OCI-LY7 (cell line): ENCODE measurements around the gene PCDH12. TPM values are rescaled to one million over a fixed set of nuclear protein-coding genes. Genes with fewer than 3 reads are reported as not detected.

Experiments used
- BruUV-seq: library from RNA; stranded (reverse); fragments of 400-500 nt; replicated peaks from 2 replicates; lab custom pipeline; 2021; lab: Mats Ljungman, UMichigan
- CTCF ChIA-PET: fragments of 300-600 bp; sonication (Branson Sonifier 250); formaldehyde crosslinking; loops from one replicate; lab custom pipeline; 2022; ENCODE audit warnings: antibody characterized with exemption; ENCODE audit not compliant: unreplicated experiment; lab: Charles Lee
- POLR2A ChIA-PET: fragments of 300-600 bp; sonication (Branson Sonifier 250); formaldehyde crosslinking; loops from one replicate; lab custom pipeline; 2022; ENCODE audit warnings: antibody characterized with exemption; lab: Charles Lee
- DNase-seq: peaks from one replicate; pipeline ENCODE4 v3.0.0-alpha.2; 2015; ENCODE audit warnings: low spot score
- H2AFZ ChIP-seq: fragments of 200-600 bp; sonication (generic), shearing (Covaris generic); 2 replicates; pipeline ENCODE4 v1.6.1; 2014; ENCODE audit warnings: mild to moderate bottlenecking, antibody characterized with exemption, low read length, moderate library complexity
- H3K27ac ChIP-seq: fragments of 200-600 bp; sonication (generic); 2 replicates; pipeline ENCODE4 v1.5.1; 2014; ENCODE audit warnings: mixed run types, low read depth, mild to moderate bottlenecking, moderate library complexity, low read length, inconsistent platforms; ENCODE audit not compliant: poor library complexity, severe bottlenecking
- H3K36me3 ChIP-seq: fragments of 200-600 bp; sonication (generic); 2 replicates; pipeline ENCODE4 v1.6.1; 2014; ENCODE audit warnings: mild to moderate bottlenecking, antibody characterized with exemption, low read length, moderate library complexity, mixed read lengths; ENCODE audit not compliant: insufficient read depth
- H3K4me1 ChIP-seq: fragments of 200-600 bp; sonication (generic); 2 replicates; pipeline ENCODE4 v1.5.1; 2014; ENCODE audit warnings: mild to moderate bottlenecking, low read length; ENCODE audit not compliant: insufficient read depth, poor library complexity, severe bottlenecking
- H3K4me2 ChIP-seq: fragments of 200-600 bp; sonication (generic); 2 replicates; pipeline ENCODE4 v1.6.1; 2014; ENCODE audit warnings: mild to moderate bottlenecking, low read length
- H3K4me3 ChIP-seq: fragments of 200-600 bp; sonication (generic); 2 replicates; pipeline ENCODE4 v1.5.1; 2014; ENCODE audit warnings: mild to moderate bottlenecking, low read depth, low read length; ENCODE audit not compliant: poor library complexity, severe bottlenecking
- H3K79me2 ChIP-seq: fragments of 200-600 bp; sonication (generic); 2 replicates; pipeline ENCODE4 v1.6.1; 2016; ENCODE audit warnings: low read depth, mild to moderate bottlenecking, low read length, moderate library complexity, mixed read lengths; ENCODE audit not compliant: insufficient read depth
- H3K9me2 ChIP-seq: fragments of 200-600 bp; sonication (generic); 2 replicates; pipeline ENCODE4 v1.6.1; 2016; ENCODE audit warnings: mild to moderate bottlenecking, low read length, mixed read lengths; ENCODE audit not compliant: insufficient read depth
- H3K9me3 ChIP-seq: fragments of 200-600 bp; sonication (generic); 2 replicates; pipeline ENCODE4 v1.6.1; 2014; ENCODE audit warnings: mild to moderate bottlenecking, mixed run types, low read length, mixed read lengths
- H4K20me1 ChIP-seq: fragments of 200-600 bp; sonication (generic); 2 replicates; pipeline ENCODE4 v1.6.1; 2014; ENCODE audit warnings: mild to moderate bottlenecking, antibody characterized with exemption, low read length, moderate library complexity, mixed read lengths; ENCODE audit not compliant: insufficient read depth
- CTCF ChIP-seq: fragments of 200-600 bp; sonication (generic); conservative IDR thresholded peaks from 2 replicates; pipeline ENCODE4 v1.5.1; 2014; ENCODE audit warnings: mild to moderate bottlenecking, antibody characterized with exemption, low read length, moderate library complexity, mixed read lengths
- EZH2phosphoT487 ChIP-seq: fragments of 200-600 bp; sonication (generic); IDR thresholded peaks from 2 replicates; pipeline ENCODE4 v1.6.1; 2018; ENCODE audit warnings: low read depth, borderline replicate concordance, mild to moderate bottlenecking, mixed run types, antibody characterized with exemption, low read length, moderate library complexity, mixed read lengths
- intact Hi-C: fragments of 100-400 bp; cut with micrococcal nuclease; formaldehyde crosslinking; loops from one replicate; pipeline ENCODE4 v1.10.0; 2022; ENCODE audit not compliant: unreplicated experiment
- total RNA-seq, 2 experiments: library from RNA; depleted of rRNA in 1 of 2; stranded (reverse); fragments of >200 nt in 1 of 2; shearing (Covaris generic) in 1 of 2; gene quantifications; 2 replicates each; pipeline ENCODE4 v1.2.3, GENCODE V29; 2014 to 2022

The PCDH12 gene
- total RNA-seq, 2 experiments from 2014 or later, result 0.03 TPM; not detected in 1

GRCh38 chr5:142000704-142001484 is 42.9 kb upstream of the PCDH12 start:
- Histone ChIP-seq H4K20me1 (no peaks in the 10 kb centered on the region), H3K27ac (no peak overlapping the region), H3K79me2 (no peaks in the 10 kb centered on the region), H3K9me3 (no peaks in the 10 kb centered on the region), H3K4me3 (no peak overlapping the region), H3K4me2 (no peak overlapping the region), H3K9me2 (no peaks in the 10 kb centered on the region), H3K36me3 (peaks cover 74% of the 10 kb centered on the region), H2AFZ (no peak overlapping the region), H3K4me1 (no peaks in the 10 kb centered on the region)
- POLR2A ChIA-PET, result interaction anchor here (0.6 to 1.2 kb wide), 2 partner anchors 10 to 93 kb away, joined by 3 read pairs; no protein-coding TSS in a partner anchor
- CTCF ChIA-PET, result no interaction called here
- TF ChIP-seq CTCF, result peak; percentile 48
- TF ChIP-seq EZH2phosphoT487, result no peak
- BruUV-seq, result no TSS peak
- no peak for DNase-seq
- intact Hi-C loops, result no loop called here

GRCh38 chr5:142000173-142000572 is 42.2 kb upstream of the PCDH12 start:
- Histone ChIP-seq H3K4me3 (no peak overlapping the region), H3K4me1 (no peaks in the 10 kb centered on the region), H3K79me2 (no peaks in the 10 kb centered on the region), H3K4me2 (no peak overlapping the region), H3K9me3 (no peaks in the 10 kb centered on the region), H3K9me2 (no peaks in the 10 kb centered on the region), H2AFZ (no peak overlapping the region), H3K27ac (no peak overlapping the region), H4K20me1 (no peaks in the 10 kb centered on the region), H3K36me3 (peaks cover 74% of the 10 kb centered on the region)
- intact Hi-C loops, result no loop called here
- TF ChIP-seq CTCF (no peak), EZH2phosphoT487 (no peak)
- BruUV-seq, result no TSS peak
- no peak for DNase-seq
- CTCF ChIA-PET, result no interaction called here
- POLR2A ChIA-PET, result interaction anchor here (1.2 kb wide), 1 partner anchor 9 kb away, joined by 3 read pairs; no protein-coding TSS in a partner anchor

- POLR2A ChIA-PET, result no interaction called here
- H3K27ac ChIP-seq, result no peak overlapping the region
- H2AFZ ChIP-seq, result no peak overlapping the region
- intact Hi-C loops, result no loop called here
- no peaks in the 10 kb centered on the region for H3K9me2 ChIP-seq
- no peaks in the 10 kb centered on the region for H3K9me3 ChIP-seq
- CTCF ChIA-PET, result no interaction called here
- no peaks in the 10 kb centered on the region for H4K20me1 ChIP-seq
- peaks cover 4% of the 10 kb centered on the region; the same call in 1 of the 2 replicates for H3K79me2 ChIP-seq
- no TSS peak for BruUV-seq
- no peaks in the 10 kb centered on the region for H3K4me1 ChIP-seq
- DNase-seq, result no peak
- no peak overlapping the region for H3K4me3 ChIP-seq
- H3K36me3 ChIP-seq, result peaks cover 74% of the 10 kb centered on the region
- H3K4me2 ChIP-seq, result no peak overlapping the region
- TF ChIP-seq CTCF (no peak), EZH2phosphoT487 (no peak)
Observed at GRCh38 chr5:141997358-141997960, 39.5 kb upstream of the PCDH12 start.
